ENCODE data around the gene TBC1D9.

DNA sequence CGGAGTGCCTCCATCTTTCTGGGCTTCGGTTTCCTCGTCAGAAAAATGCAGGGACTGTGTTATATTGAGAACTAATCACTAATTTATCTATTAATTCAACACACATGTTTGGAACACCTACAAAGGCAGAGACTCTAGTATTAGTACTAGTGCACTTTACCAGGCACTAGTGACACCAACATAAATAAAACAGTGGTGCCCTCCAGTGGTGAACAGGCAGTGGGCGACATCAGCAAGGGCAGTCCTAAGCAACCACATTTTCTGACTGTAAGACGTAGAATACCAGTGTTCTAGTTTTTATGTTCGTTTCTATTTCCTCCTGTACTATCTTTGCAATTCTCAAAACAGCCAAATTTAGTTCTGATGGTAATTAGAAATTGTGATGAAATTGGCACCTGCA lies 118.3 kb downstream of the TBC1D9 start:
- TF ChIP-seq, protein P1, sequence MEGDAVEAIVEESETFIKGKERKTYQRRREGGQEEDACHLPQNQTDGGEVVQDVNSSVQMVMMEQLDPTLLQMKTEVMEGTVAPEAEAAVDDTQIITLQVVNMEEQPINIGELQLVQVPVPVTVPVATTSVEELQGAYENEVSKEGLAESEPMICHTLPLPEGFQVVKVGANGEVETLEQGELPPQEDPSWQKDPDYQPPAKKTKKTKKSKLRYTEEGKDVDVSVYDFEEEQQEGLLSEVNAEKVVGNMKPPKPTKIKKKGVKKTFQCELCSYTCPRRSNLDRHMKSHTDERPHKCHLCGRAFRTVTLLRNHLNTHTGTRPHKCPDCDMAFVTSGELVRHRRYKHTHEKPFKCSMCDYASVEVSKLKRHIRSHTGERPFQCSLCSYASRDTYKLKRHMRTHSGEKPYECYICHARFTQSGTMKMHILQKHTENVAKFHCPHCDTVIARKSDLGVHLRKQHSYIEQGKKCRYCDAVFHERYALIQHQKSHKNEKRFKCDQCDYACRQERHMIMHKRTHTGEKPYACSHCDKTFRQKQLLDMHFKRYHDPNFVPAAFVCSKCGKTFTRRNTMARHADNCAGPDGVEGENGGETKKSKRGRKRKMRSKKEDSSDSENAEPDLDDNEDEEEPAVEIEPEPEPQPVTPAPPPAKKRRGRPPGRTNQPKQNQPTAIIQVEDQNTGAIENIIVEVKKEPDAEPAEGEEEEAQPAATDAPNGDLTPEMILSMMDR (IDR thresholded peaks at IDR 0.05), result no peak
- no peak for TF ChIP-seq POLR2A (IDR thresholded peaks at IDR 0.05)
